Ascending aorta (tissue), 2 donors: ENCODE results near the gene ARRB1. TPM values are rescaled to one million over a fixed set of nuclear protein-coding genes. Genes with fewer than 3 reads are reported as not detected.
A peak's percentile ranks its signal among the peaks of the same experiment; 100 is the strongest.

ENCODE experiments used
- DNase-seq, 2 donors: peaks; one replicate each; pipeline ENCODE4 v3.0.0-alpha.2; 2019; ENCODE audit warnings: low spot score in 2 of 2
- H3K27ac ChIP-seq, 2 donors: fragments of 200-600 bp; sonication (generic); one replicate each; pipeline ENCODE4 v1.5.1; 2016 to 2017; ENCODE audit warnings: mild to moderate bottlenecking in 1 of 2
- H3K27me3 ChIP-seq: fragments of 200-600 bp; sonication (generic); one replicate; pipeline ENCODE4 v1.5.1; 2017
- H3K36me3 ChIP-seq, 2 donors: fragments of 200-600 bp; sonication (generic); one replicate each; pipeline ENCODE4 v1.5.1; 2016
- H3K4me1 ChIP-seq, 2 donors: fragments of 200-600 bp; sonication (generic); one replicate each; pipeline ENCODE4 v1.5.1; 2016 to 2017; ENCODE audit warnings: mild to moderate bottlenecking in 1 of 2
- H3K4me3 ChIP-seq, 2 donors: fragments of 200-600 bp; sonication (generic); one replicate each; pipeline ENCODE4 v1.5.1; 2016 to 2017; ENCODE audit warnings: mild to moderate bottlenecking in 1 of 2
- H3K9me3 ChIP-seq, 2 donors: fragments of 200-600 bp; sonication (generic); one replicate each; pipeline ENCODE4 v1.5.1; 2016
- intact Hi-C: fragments of 100-400 bp; cut with DNase I; formaldehyde crosslinking; loops from one replicate; pipeline ENCODE4 v1.15.1; 2023
- total RNA-seq: library from RNA; depleted of rRNA; stranded (reverse); fragments of >200 nt; gene quantifications from one replicate; pipeline ENCODE4 v1.1.0, GENCODE V29; 2016
- TF ChIP-seq, protein P1 (sequence below), 3 experiments: fragments of 200-600 bp in 2 of 3; fragments of 450-650 bp in 1 of 3; sonication (generic) in 2 of 3; IDR thresholded peaks; one replicate each; pipeline ENCODE4 v1.5.1; 2016 to 2019; ENCODE audit warnings: antibody characterized with exemption in 3 of 3, mild to moderate bottlenecking in 1 of 3, moderate library complexity in 1 of 3

The ARRB1 gene
- total RNA-seq, 1 donor from 2014 or later: 78.2 TPM

DNA sequence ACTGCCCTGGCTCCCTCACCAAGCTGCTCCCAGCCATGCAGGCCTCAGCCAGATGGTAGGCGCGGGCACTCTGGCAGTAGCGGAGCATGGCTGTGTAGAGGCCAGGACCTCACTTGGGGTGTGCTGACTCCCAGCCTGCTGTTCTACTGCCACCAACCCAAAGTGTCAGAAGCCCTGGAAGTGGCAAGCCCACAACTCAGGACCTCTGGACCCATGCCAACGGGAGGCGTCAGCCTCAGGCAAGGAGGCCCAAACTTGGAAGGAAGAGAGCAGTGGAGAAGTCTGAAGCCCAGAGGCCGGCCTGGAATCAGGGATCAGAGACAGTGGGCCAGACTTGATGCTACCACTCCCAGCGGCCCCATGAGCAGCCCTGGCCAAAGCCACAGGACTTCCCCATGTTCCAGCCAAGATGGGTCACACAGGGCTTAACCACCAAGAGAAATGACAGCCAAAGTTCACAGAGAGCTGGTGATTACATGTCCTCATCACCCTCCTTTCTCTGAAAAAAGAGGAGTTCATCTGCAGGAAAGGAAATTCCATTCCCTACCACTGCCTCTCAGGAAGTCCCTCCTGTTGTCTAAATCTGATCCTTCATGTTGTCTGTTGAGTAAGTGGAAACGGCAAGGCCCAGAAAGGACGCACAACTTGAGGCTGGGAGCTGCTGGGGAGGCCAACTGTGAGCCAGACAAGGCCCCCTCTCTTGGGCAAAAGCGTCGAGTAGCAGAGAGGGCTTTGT is 4.4 kb downstream of the ARRB1 start:
- Histone ChIP-seq H3K36me3 (no peaks in the 10 kb centered on the region), H3K27ac (peak overlapping the region; percentile 40 to 78), H3K4me3 (no peak overlapping the region), H3K27me3 (no peaks in the 10 kb centered on the region), H3K4me1 (peaks cover 0 to 16% of the 10 kb centered on the region in 2 donors), H3K9me3 (no peaks in the 10 kb centered on the region)
- intact Hi-C loops: no loop called here
- TF ChIP-seq, protein P1, sequence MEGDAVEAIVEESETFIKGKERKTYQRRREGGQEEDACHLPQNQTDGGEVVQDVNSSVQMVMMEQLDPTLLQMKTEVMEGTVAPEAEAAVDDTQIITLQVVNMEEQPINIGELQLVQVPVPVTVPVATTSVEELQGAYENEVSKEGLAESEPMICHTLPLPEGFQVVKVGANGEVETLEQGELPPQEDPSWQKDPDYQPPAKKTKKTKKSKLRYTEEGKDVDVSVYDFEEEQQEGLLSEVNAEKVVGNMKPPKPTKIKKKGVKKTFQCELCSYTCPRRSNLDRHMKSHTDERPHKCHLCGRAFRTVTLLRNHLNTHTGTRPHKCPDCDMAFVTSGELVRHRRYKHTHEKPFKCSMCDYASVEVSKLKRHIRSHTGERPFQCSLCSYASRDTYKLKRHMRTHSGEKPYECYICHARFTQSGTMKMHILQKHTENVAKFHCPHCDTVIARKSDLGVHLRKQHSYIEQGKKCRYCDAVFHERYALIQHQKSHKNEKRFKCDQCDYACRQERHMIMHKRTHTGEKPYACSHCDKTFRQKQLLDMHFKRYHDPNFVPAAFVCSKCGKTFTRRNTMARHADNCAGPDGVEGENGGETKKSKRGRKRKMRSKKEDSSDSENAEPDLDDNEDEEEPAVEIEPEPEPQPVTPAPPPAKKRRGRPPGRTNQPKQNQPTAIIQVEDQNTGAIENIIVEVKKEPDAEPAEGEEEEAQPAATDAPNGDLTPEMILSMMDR (IDR thresholded peaks at IDR 0.05): no peak
- DNase-seq: peak in 1 of 2 donors; percentile 77

DNA sequence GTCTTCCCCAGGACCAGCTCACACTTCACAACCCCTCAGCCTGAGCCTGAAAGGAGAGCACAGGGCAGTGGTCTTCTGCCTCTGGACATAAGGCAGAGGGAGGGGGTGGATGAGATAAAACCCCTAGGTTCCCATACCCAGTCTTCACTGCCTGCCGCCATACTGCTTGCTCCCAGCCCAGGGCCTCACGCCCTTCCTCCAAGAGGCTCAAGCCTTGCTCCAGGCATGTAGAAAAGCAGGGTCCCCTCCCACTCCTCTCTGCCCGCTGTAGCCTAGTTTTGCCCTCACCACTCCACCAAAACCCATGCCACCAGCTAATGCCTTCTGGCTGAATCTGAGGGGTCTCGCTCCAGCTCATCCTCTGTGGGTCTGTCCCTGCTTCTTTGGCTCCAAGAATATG is 5.2 kb downstream of the ARRB1 start:
- no peak for DNase-seq
- Histone ChIP-seq H3K9me3 (no peaks in the 10 kb centered on the region), H3K36me3 (no peaks in the 10 kb centered on the region), H3K27ac (peak overlapping the region in 1 of 2 donors; percentile 78), H3K4me3 (no peak overlapping the region), H3K4me1 (peaks cover 0 to 12% of the 10 kb centered on the region in 2 donors), H3K27me3 (no peaks in the 10 kb centered on the region)
- intact Hi-C loops: no loop called here
- TF ChIP-seq, protein P1 (IDR thresholded peaks at IDR 0.05): no peak

DNA sequence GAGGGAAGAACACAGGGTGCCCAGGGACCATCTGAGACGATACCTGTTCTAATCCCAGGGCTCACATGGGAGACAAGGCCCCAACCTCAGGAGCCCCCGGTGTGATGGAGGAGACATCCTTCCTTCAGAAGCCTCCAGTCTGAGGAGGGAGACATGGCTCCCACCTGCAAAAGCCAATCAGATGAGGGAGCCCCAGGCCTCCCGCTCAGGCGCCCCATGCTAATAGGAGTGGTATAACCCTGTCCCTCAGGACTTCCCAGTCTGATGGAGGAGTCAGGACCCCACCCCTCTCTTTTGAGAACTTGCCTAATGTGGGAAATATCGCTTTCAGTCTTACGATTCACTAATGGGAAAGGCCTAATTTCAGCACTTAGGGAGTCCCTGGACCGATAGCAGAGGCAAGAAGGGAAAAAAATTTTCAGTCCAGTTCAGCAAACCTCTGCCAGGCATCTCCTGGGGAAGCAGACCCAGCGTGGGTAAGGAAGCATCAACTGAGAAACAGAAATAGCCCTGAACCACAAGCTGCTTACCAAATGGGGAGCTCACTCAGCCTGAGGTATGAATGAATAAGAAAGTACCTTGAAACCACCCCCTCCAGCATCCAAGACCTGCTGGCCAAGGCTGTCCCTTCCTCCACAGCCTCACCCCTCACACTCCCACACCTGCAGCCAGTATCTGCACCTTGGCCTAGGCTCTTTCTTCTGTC is 5.9 kb downstream of the ARRB1 start:
- no peak overlapping the region for H3K27ac ChIP-seq
- H3K9me3 ChIP-seq: no peaks in the 10 kb centered on the region
- TF ChIP-seq, protein P1 (IDR thresholded peaks at IDR 0.05): no peak
- intact Hi-C loops: no loop called here
- no peaks in the 10 kb centered on the region for H3K27me3 ChIP-seq
- H3K36me3 ChIP-seq: no peaks in the 10 kb centered on the region
- DNase-seq: no peak
- no peak overlapping the region for H3K4me3 ChIP-seq
- peaks cover 0 to 9% of the 10 kb centered on the region in 2 donors for H3K4me1 ChIP-seq

DNA sequence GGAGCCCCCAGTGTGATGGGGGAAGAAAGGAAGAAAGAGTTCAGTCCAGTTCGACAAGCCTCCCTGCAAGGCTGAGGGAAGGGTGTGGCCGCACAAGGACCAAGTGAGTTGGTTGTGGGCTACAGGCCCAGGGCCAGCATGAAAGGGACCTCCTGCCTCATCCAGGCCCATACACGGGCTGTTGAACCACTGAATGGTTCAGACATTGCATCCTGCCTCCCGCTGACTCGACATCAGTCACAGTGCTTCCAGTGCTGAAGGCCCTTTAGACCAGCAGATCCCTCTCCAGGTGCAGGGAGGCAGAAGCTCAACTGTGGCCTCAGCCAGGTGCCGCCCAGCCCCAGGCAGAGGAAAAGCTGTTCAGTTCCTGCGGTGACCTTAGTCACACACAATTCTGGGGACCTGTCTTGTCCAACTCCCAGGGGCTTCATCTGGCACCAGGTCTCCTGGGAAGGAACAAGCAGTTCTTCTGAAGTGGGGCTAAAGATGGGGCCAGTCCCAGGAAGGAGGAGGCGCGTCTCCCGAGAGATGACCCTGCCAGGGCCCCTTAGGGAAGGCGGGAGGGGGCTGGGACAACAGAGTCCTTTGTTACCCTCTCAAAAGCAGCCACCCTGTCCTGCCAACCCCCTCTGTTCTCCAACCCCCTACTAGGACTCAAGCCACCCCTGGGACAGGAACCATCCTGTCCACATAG is 6.6 kb downstream of the ARRB1 start:
- no peaks in the 10 kb centered on the region for H3K36me3 ChIP-seq
- H3K9me3 ChIP-seq: no peaks in the 10 kb centered on the region
- TF ChIP-seq, protein P1 (IDR thresholded peaks at IDR 0.05): no peak
- no peak overlapping the region for H3K4me3 ChIP-seq
- H3K4me1 ChIP-seq: peaks cover 0 to 16% of the 10 kb centered on the region in 2 donors
- DNase-seq: no peak
- no peak overlapping the region for H3K27ac ChIP-seq
- no peaks in the 10 kb centered on the region for H3K27me3 ChIP-seq
- intact Hi-C loops: no loop called here

DNA sequence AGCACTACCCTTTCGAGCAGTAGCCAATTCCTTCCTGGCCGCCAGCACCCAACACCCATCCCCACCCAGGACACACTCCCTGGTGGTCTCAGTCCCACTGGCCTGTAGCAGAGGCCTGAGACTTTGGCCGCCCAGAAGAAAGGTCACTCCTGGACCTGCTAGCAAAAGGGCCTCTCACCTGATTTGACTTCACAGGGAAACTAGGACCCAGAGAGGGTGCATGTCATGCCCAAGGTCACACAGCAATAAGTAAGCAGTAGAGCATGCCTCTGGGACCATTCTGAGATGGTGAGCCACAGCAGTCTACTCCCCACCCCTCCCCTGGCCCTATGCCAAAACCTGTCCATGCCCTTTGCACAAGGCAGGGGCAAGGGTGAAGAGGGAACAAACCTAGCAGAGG is 7.3 kb downstream of the ARRB1 start:
- no peaks in the 10 kb centered on the region for H3K36me3 ChIP-seq
- no peak overlapping the region for H3K27ac ChIP-seq
- intact Hi-C loops: no loop called here
- H3K27me3 ChIP-seq: no peaks in the 10 kb centered on the region
- DNase-seq: no peak
- no peaks in the 10 kb centered on the region for H3K9me3 ChIP-seq
- H3K4me3 ChIP-seq: no peak overlapping the region
- TF ChIP-seq, protein P1 (IDR thresholded peaks at IDR 0.05): no peak
- H3K4me1 ChIP-seq: peaks cover 0 to 16% of the 10 kb centered on the region in 2 donors
